Breast epithelium (tissue), 3 donors: ENCODE data around the gene ABHD2.
"Not testable (repeated sequence)": the region's sequence is repeated elsewhere in the genome, so short reads cannot be mapped to it uniquely, and the experiment has no call there.

ENCODE experiments used
- POLR2A ChIP-seq: fragments of 450-650 bp; IDR thresholded peaks from one replicate; pipeline ENCODE4 v1.6.1; 2016; ENCODE audit warnings: antibody characterized with exemption, mild to moderate bottlenecking, moderate library complexity
- POLR2AphosphoS5 ChIP-seq, 3 donors: sonication (generic); formaldehyde crosslinking; IDR thresholded peaks; one replicate each; pipeline ENCODE4 v1.6.1; 2017; ENCODE audit warnings: antibody characterized with exemption in 3 of 3
- TF ChIP-seq, protein P1 (sequence below), 3 donors: fragments of 450-650 bp; IDR thresholded peaks; one replicate each; pipeline ENCODE4 v1.5.1; 2016 to 2017; ENCODE audit warnings: antibody characterized with exemption in 3 of 3, mild to moderate bottlenecking in 3 of 3, moderate library complexity in 3 of 3

GRCh38 chr15:89135387-89136077, 47.3 kb downstream of the ABHD2 start:
- TF ChIP-seq, protein P1, sequence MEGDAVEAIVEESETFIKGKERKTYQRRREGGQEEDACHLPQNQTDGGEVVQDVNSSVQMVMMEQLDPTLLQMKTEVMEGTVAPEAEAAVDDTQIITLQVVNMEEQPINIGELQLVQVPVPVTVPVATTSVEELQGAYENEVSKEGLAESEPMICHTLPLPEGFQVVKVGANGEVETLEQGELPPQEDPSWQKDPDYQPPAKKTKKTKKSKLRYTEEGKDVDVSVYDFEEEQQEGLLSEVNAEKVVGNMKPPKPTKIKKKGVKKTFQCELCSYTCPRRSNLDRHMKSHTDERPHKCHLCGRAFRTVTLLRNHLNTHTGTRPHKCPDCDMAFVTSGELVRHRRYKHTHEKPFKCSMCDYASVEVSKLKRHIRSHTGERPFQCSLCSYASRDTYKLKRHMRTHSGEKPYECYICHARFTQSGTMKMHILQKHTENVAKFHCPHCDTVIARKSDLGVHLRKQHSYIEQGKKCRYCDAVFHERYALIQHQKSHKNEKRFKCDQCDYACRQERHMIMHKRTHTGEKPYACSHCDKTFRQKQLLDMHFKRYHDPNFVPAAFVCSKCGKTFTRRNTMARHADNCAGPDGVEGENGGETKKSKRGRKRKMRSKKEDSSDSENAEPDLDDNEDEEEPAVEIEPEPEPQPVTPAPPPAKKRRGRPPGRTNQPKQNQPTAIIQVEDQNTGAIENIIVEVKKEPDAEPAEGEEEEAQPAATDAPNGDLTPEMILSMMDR (IDR thresholded peaks at IDR 0.05), result not testable (repeated sequence)
- TF ChIP-seq POLR2A; POLR2AphosphoS5 (IDR thresholded peaks at IDR 0.05): not testable (repeated sequence)
